ENCODE data around the gene ACRBP. TPM values are rescaled to one million over a fixed set of nuclear protein-coding genes. Genes with fewer than 3 reads are reported as not detected.

ACRBP gene
- total RNA-seq, 1 experiment from 2014 or later = 1.3 TPM

DNA sequence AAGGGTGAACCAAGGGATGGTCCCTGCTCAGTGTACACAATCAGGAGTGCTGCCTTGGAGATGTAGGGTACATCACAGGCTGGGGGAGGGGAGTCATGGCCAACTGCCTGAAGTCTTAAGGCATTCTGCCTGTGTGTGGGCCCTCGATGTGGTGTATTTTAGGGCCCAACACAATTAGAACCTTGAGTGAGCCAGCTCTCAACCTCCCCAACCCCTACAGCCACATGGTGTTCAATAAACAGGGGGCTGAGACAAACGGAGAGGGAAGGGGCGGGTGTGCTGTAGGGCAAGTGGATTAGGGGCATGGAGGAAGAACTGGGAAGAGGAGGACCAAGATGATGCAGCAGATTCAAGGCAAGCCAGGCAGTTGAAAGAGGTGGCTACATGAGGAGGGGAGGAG, 31.4 kb downstream of the ACRBP start:
- H3K14ac ChIP-seq (ENCODE audit: insufficient read depth, low read length) = no peak overlapping the region
- no peak overlapping the region for H4K5ac ChIP-seq (ENCODE audit: insufficient read length, low read depth, low read length)
- H4K91ac ChIP-seq (ENCODE audit: insufficient read length, low read depth, low read length) = no peak overlapping the region
- no peak overlapping the region for H2BK12ac ChIP-seq (ENCODE audit: insufficient read length, low read depth, low read length)
- Mint-ChIP-seq H3K27ac (peak overlapping the region in 2 of 3 experiments; percentile 5 to 41; a peak in 3 of 7 replicates), H3K9me3 (no peaks in the 10 kb centered on the region; a peak in 1 of 5 replicates), H3K4me1 (peaks cover 36 to 47% of the 10 kb centered on the region in 2 experiments), H3K27me3 (ENCODE audit: low read depth) (peaks cover 23% of the 10 kb centered on the region), H3K4me3 (no peak overlapping the region), H3K36me3 (ENCODE audit: insufficient read depth in 1 of 3, low read depth in 3 of 3) (peaks cover 0 to under 1% (median 0%) of the 10 kb centered on the region in 3 experiments; a peak in 2 of 7 replicates)
- H2BK20ac ChIP-seq (ENCODE audit: low read depth, low read length, poor library complexity, severe bottlenecking) = no peak overlapping the region
- WGBS (ENCODE audit: extremely low coverage, insufficient read length, low lambda C conversion rate) = no CpG with 5 or more reads among the region's 3 CpGs
- H3K56ac ChIP-seq (ENCODE audit: insufficient read length, low read depth, low read length) = no peak overlapping the region
- TF ChIP-seq, protein P1, sequence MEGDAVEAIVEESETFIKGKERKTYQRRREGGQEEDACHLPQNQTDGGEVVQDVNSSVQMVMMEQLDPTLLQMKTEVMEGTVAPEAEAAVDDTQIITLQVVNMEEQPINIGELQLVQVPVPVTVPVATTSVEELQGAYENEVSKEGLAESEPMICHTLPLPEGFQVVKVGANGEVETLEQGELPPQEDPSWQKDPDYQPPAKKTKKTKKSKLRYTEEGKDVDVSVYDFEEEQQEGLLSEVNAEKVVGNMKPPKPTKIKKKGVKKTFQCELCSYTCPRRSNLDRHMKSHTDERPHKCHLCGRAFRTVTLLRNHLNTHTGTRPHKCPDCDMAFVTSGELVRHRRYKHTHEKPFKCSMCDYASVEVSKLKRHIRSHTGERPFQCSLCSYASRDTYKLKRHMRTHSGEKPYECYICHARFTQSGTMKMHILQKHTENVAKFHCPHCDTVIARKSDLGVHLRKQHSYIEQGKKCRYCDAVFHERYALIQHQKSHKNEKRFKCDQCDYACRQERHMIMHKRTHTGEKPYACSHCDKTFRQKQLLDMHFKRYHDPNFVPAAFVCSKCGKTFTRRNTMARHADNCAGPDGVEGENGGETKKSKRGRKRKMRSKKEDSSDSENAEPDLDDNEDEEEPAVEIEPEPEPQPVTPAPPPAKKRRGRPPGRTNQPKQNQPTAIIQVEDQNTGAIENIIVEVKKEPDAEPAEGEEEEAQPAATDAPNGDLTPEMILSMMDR (conservative IDR thresholded peaks at IDR 0.05) = no peak
- H2BK15ac ChIP-seq (ENCODE audit: low read depth, low read length) = no peak overlapping the region
- H3K4me1 ChIP-seq (ENCODE audit: insufficient read depth, low read length) = peaks cover 16% of the 10 kb centered on the region; the same call in 1 of the 2 replicates
- H3K79me2 ChIP-seq (ENCODE audit: insufficient read depth, low read length) = no peaks in the 10 kb centered on the region
- H3K27me3 ChIP-seq (ENCODE audit: insufficient read depth, low read length) = peaks cover 6% of the 10 kb centered on the region; the same call in 1 of the 2 replicates
- H2BK5ac ChIP-seq (ENCODE audit: insufficient read length, low read length) = no peak overlapping the region
- H3T11ph ChIP-seq (ENCODE audit: low read length) = no peak overlapping the region
- no peak overlapping the region for H3K23ac ChIP-seq (ENCODE audit: insufficient read length, low read depth, low read length)
- H3K9me3 ChIP-seq (ENCODE audit: control insufficient read depth, low read depth, low read length) = no peaks in the 10 kb centered on the region
- H3K23me2 ChIP-seq (ENCODE audit: insufficient read length, low read depth, low read length, poor library complexity, severe bottlenecking) = peaks cover 4% of the 10 kb centered on the region
- H3K4me2 ChIP-seq (ENCODE audit: insufficient read depth, insufficient read length, low read length) = no peak overlapping the region
- no peak overlapping the region for H2AK5ac ChIP-seq (ENCODE audit: insufficient read length, low read length)
- no peak overlapping the region for H2BK120ac ChIP-seq (ENCODE audit: low read depth, low read length, poor library complexity, severe bottlenecking)
- H4K8ac ChIP-seq (replicated peaks; ENCODE audit: insufficient read length, low read depth, low read length) = no peak overlapping the region
- H3K4ac ChIP-seq (ENCODE audit: low read depth, low read length) = no peak overlapping the region
- no peak overlapping the region for H2AFZ ChIP-seq (ENCODE audit: low read length)
- H3K27ac ChIP-seq (ENCODE audit: insufficient read length, low read depth, low read length) = no peak overlapping the region
- no peaks in the 10 kb centered on the region for H3K79me1 ChIP-seq (ENCODE audit: insufficient read depth, low read depth, low read length, poor library complexity, severe bottlenecking)
- no peak for DNase-seq
- H3K9ac ChIP-seq (ENCODE audit: extremely low read depth, insufficient read length, low read length) = no peak overlapping the region
- no peaks in the 10 kb centered on the region for H4K20me1 ChIP-seq (ENCODE audit: control insufficient read depth, insufficient read depth, insufficient read length)
- no peak overlapping the region for H3K18ac ChIP-seq (ENCODE audit: insufficient read length, low read depth, low read length)
